ENCODE results near the gene CETP. TPM values are rescaled to one million over a fixed set of nuclear protein-coding genes. Genes with fewer than 3 reads are reported as not detected.

Gene CETP
- total and polyA plus RNA-seq, 2 of the 13 experiments (the other 11 are each of a cell fraction or from before 2014, with no cell fraction given) = 0.31 to 9.8 TPM

GRCh38 chr16:56912746-56913708, 48.7 kb upstream of the CETP start (continued):
- TF ChIP-seq ZNF709 (CRISPR knock-in tag; IDR thresholded peaks at IDR 0.05) = no peak
- no peak for TF ChIP-seq ATF2 (CRISPR knock-in tag; IDR thresholded peaks at IDR 0.05)
- no peak for TF ChIP-seq PRDM15 (CRISPR knock-in tag; IDR thresholded peaks at IDR 0.05)
- TF ChIP-seq FOXO1 (CRISPR knock-in tag; IDR thresholded peaks at IDR 0.05) = 0 out of 2 replicates have a peak, but pooled peaks have one; percentile 11
- no peak for TF ChIP-seq CENPT (CRISPR knock-in tag; IDR thresholded peaks at IDR 0.05; ENCODE audit: low read depth)
- TF ChIP-seq ZNF20 (CRISPR knock-in tag; IDR thresholded peaks at IDR 0.05) = no peak
- TF ChIP-seq HMG20A (CRISPR knock-in tag; IDR thresholded peaks at IDR 0.05; ENCODE audit: borderline replicate concordance) = no peak
- TF ChIP-seq SMYD3 (CRISPR knock-in tag; IDR thresholded peaks at IDR 0.05) = no peak
- TF ChIP-seq SAFB2 (CRISPR knock-in tag; IDR thresholded peaks at IDR 0.05; ENCODE audit: borderline replicate concordance, low read depth) = 0 out of 2 replicates have a peak, but pooled peaks have one; percentile 49
- TF ChIP-seq, protein P1, sequence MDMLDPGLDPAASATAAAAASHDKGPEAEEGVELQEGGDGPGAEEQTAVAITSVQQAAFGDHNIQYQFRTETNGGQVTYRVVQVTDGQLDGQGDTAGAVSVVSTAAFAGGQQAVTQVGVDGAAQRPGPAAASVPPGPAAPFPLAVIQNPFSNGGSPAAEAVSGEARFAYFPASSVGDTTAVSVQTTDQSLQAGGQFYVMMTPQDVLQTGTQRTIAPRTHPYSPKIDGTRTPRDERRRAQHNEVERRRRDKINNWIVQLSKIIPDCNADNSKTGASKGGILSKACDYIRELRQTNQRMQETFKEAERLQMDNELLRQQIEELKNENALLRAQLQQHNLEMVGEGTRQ (IDR thresholded peaks at IDR 0.05; ENCODE audit: low read depth, low read length) = no peak
- TF ChIP-seq, protein P1 (CRISPR knock-in tag; IDR thresholded peaks at IDR 0.05; ENCODE audit: borderline replicate concordance) = no peak
- TF ChIP-seq DNMT1 (CRISPR knock-in tag; IDR thresholded peaks at IDR 0.05) = 0 out of 2 replicates have a peak, but pooled peaks have one; percentile 39
- peak; percentile 58; the same call in 1 of the 2 replicates for TF ChIP-seq ZNF746 (CRISPR knock-in tag; IDR thresholded peaks at IDR 0.05)
- no peak for TF ChIP-seq KDM4B (CRISPR knock-in tag; IDR thresholded peaks at IDR 0.05)
- no peak for TF ChIP-seq ZNF30 (CRISPR knock-in tag; IDR thresholded peaks at IDR 0.05)
- peak; percentile 63; the same call in 1 of the 2 replicates for TF ChIP-seq ZNF296 (CRISPR knock-in tag; conservative IDR thresholded peaks at IDR 0.05)
- no peak for TF ChIP-seq MTA3 (CRISPR knock-in tag; IDR thresholded peaks at IDR 0.05)
- TF ChIP-seq EED (CRISPR knock-in tag; IDR thresholded peaks at IDR 0.05) = peak; percentile 87; the same call in 1 of the 2 replicates
- TF ChIP-seq ZMYM4 (CRISPR knock-in tag; IDR thresholded peaks at IDR 0.05) = peak; percentile 46; the same call in 1 of the 2 replicates
- TF ChIP-seq ZNF530 (CRISPR knock-in tag; IDR thresholded peaks at IDR 0.05; ENCODE audit: low read depth) = no peak
